Adrenal gland (tissue), 12 donors: ENCODE measurements around the gene SLC22A15. TPM values are rescaled to one million over a fixed set of nuclear protein-coding genes. Genes with fewer than 3 reads are reported as not detected.

Experiments used
- DNase-seq, 7 donors: peaks; one replicate each; pipeline ENCODE4 v3.0.0-alpha.2; 2019 to 2020
- H3K27ac ChIP-seq, 5 donors: fragments of 200-600 bp; sonication (generic) in 4 of 5; 1 replicate in 3 of 5; 2 replicates in 2 of 5; pipeline versions ENCODE4 v1.5.1 to v1.8.0; 2016 to 2020; ENCODE audit warnings: mild to moderate bottlenecking in 1 of 5
- H3K27me3 ChIP-seq: fragments of 200-600 bp; 2 replicates; pipeline ENCODE4 v1.8.0; 2021
- H3K36me3 ChIP-seq, 2 donors: fragments of 200-600 bp; replicated peaks in 1 of 2; 1 replicate in 1 of 2; 2 replicates in 1 of 2; pipeline versions ENCODE4 v1.5.1 to v1.8.0; 2018 to 2022
- H3K4me1 ChIP-seq, 2 donors: fragments of 200-600 bp; replicated peaks in 1 of 2; 1 replicate in 1 of 2; 2 replicates in 1 of 2; pipeline versions ENCODE4 v1.5.1 to v1.8.0; 2018 to 2021
- H3K4me3 ChIP-seq, 4 donors: fragments of 200-600 bp; sonication (generic) in 3 of 4; one replicate each; pipeline ENCODE4 v1.5.1; 2016 to 2018
- H3K9me3 ChIP-seq, 3 donors: fragments of 200-600 bp; sonication (generic) in 1 of 3; replicated peaks in 1 of 3; 1 replicate in 2 of 3; 2 replicates in 1 of 3; pipeline versions ENCODE4 v1.5.1 to v1.8.0; 2016 to 2021
- CTCF ChIP-seq, 6 experiments: fragments of 450-650 bp in 4 of 6; fragments of 200-600 bp in 2 of 6; sonication (generic) in 1 of 6; IDR thresholded peaks; 1 replicate in 5 of 6; 2 replicates in 1 of 6; pipeline versions ENCODE4 v1.5.1 to v1.8.0; 2016 to 2021; ENCODE audit warnings: antibody characterized with exemption in 6 of 6, mild to moderate bottlenecking in 2 of 6, moderate library complexity in 1 of 6
- POLR2A ChIP-seq, 2 donors: fragments of 450-650 bp; IDR thresholded peaks; one replicate each; pipeline ENCODE4 v1.6.1; 2017; ENCODE audit warnings: antibody characterized with exemption in 2 of 2, mild to moderate bottlenecking in 2 of 2, moderate library complexity in 1 of 2
- WGBS, 4 donors: extraction: QIAGEN DNeasy Blood & Tissue Kit in 2 of 4; methylation state at CpG; one replicate each; pipeline versions ENCODE4 v1.1.5 to v1.1.7; 2013 to 2017; 5-methylcytosine and 5-hydroxymethylcytosine counted together
- intact Hi-C, 2 donors: fragments of 100-400 bp; cut with DNase I; formaldehyde crosslinking; loops; one replicate each; pipeline versions ENCODE4 v1.14.1 to v1.15.0; 2022 to 2023
- polyA plus RNA-seq, 3 donors: library from polyadenylated mRNA; stranded (reverse); fragments of 200-250 nt in 2 of 3; fragments of 350-450 nt in 1 of 3; fragmentation: Illumina TruSeq in 1 of 3; extraction: RNeasy Lipid Tissue Mini Kit (QIAGEN cat#74804) in 1 of 3; gene quantifications; one replicate each; pipeline ENCODE4 v1.2.3, GENCODE V29; 2013 to 2014
- total RNA-seq, 9 donors: library from RNA; depleted of rRNA in 4 of 9; stranded (reverse); fragments of >200 nt in 4 of 9; fragments of 120-200 nt in 1 of 9; fragmentation: NEBNext Ultra II Directional in 1 of 9; extraction: Animal tissue kit (Norgen Biotek cat#: 25700) in 1 of 9; gene quantifications; one replicate each; pipeline versions ENCODE4 v1.1.0 to v1.2.4, GENCODE V29; 2013 to 2023
- donor health status: healthy with polysubstance abuse.
- donor health status: Bipolar disorder and iron deficiency.
- donor health status: DM: yes; HTN: yes; CAD: no.
- donor health status: DM: no; HTN: no; CAD: no.
- donor health status: DM: no; HTN: no; CAD: no.
- donor health status: DM: yes; HTN: yes; CAD: no.

SLC22A15 gene
- total and polyA plus RNA-seq, 12 donors, result 1.2 to 27.2 (median 5.8) TPM

GRCh38 chr1:116099919-116100318 is 123.6 kb downstream of the SLC22A15 start:
- 78 to 94% (median 90%) methylated on average over 2 of the region's 2 CpGs for WGBS, 4 donors
- DNase-seq, result no peak
- no peak overlapping the region for H3K4me3 ChIP-seq
- intact Hi-C loops, result no loop called here
- H3K9me3 ChIP-seq, result peaks cover 0 to 7% (median 0%) of the 10 kb centered on the region in 3 donors
- TF ChIP-seq CTCF (IDR thresholded peaks at IDR 0.05), result no peak
- TF ChIP-seq POLR2A (IDR thresholded peaks at IDR 0.05), result no peak
- H3K27ac ChIP-seq, result no peak overlapping the region
- H3K27me3 ChIP-seq, result no peaks in the 10 kb centered on the region
- H3K36me3 ChIP-seq, result no peaks in the 10 kb centered on the region
- no peaks in the 10 kb centered on the region for H3K4me1 ChIP-seq

- H3K4me3 ChIP-seq, result no peak overlapping the region
- no peak for TF ChIP-seq CTCF (IDR thresholded peaks at IDR 0.05)
- TF ChIP-seq POLR2A (IDR thresholded peaks at IDR 0.05), result no peak
- H3K27me3 ChIP-seq, result no peaks in the 10 kb centered on the region
- no peak for DNase-seq
- no peaks in the 10 kb centered on the region for H3K9me3 ChIP-seq
- 72 to 80% (median 75%) methylated on average over 2 to 3 of the region's 3 CpGs for WGBS, 4 donors
- H3K4me1 ChIP-seq, result no peaks in the 10 kb centered on the region
- intact Hi-C loops, result no loop called here
- H3K36me3 ChIP-seq, result no peaks in the 10 kb centered on the region
- no peak overlapping the region for H3K27ac ChIP-seq
Measured at GRCh38 chr1:116104667-116105066, 128.4 kb downstream of the SLC22A15 start.

- intact Hi-C loops, result no loop called here
- DNase-seq, result no peak
- WGBS, 4 donors, result 52 to 75% (median 61%) methylated on average over 2 of the region's 2 CpGs
- no peaks in the 10 kb centered on the region for H3K9me3 ChIP-seq
- TF ChIP-seq CTCF (IDR thresholded peaks at IDR 0.05) (no peak), POLR2A (IDR thresholded peaks at IDR 0.05) (no peak)
- no peaks in the 10 kb centered on the region for H3K36me3 ChIP-seq
- no peak overlapping the region for H3K4me3 ChIP-seq
- no peak overlapping the region for H3K27ac ChIP-seq
- no peaks in the 10 kb centered on the region for H3K4me1 ChIP-seq
- no peaks in the 10 kb centered on the region for H3K27me3 ChIP-seq
Measured at GRCh38 chr1:116105996-116106395, 129.7 kb downstream of the SLC22A15 start.

GRCh38 chr1:116106646-116107045 is 130.3 kb downstream of the SLC22A15 start:
- 86 to 93% (median 91%) methylated on average over 4 of the region's 4 CpGs for WGBS, 4 donors
- Histone ChIP-seq H3K27me3 (no peaks in the 10 kb centered on the region), H3K27ac (no peak overlapping the region), H3K36me3 (no peaks in the 10 kb centered on the region), H3K9me3 (no peaks in the 10 kb centered on the region), H3K4me1 (no peaks in the 10 kb centered on the region), H3K4me3 (no peak overlapping the region)
- TF ChIP-seq POLR2A (IDR thresholded peaks at IDR 0.05) (no peak), CTCF (IDR thresholded peaks at IDR 0.05) (no peak)
- no peak for DNase-seq
- intact Hi-C loops, result no loop called here
